ENCODE results near the gene FRMD8. TPM values are rescaled to one million over a fixed set of nuclear protein-coding genes. Genes with fewer than 3 reads are reported as not detected.
A peak's percentile ranks its signal among the peaks of the same experiment; 100 is the strongest.

The FRMD8 gene
- total RNA-seq, 4 donors from 2014 or later, result 11.5 to 51.7 (median 20.1) TPM

- peak in 1 of 2 donors; percentile 6 for ATAC-seq
- in situ Hi-C loops (cut with MboI; ENCODE audit: low sequenced_read_pairs in 4 of 4), result loop anchor here in 3 of 4 donors (5.0 to 10.0 kb wide), 5 partner anchors 35 to 95 kb away; partner anchors contain the start of gene SLC25A45 (in 1 of the 3)
Observed at GRCh38 chr11:65416841-65417701, 30.6 kb downstream of the FRMD8 start.

GRCh38 chr11:65417702-65418430 is 31.4 kb downstream of the FRMD8 start:
- H3K36me3 ChIP-seq, result peaks cover 0 to under 1% of the 10 kb centered on the region in 2 donors
- intact Hi-C loops (cut with DNase I; ENCODE audit: low total_unique reads) (loop anchor here (1.0 to 2.0 kb wide), 3 partner anchors 35 to 158 kb away; partner anchors contain the start of genes EHBP1L1 and SLC25A45), in situ Hi-C loops (cut with MboI; ENCODE audit: low sequenced_read_pairs in 4 of 4) (loop anchor here in 3 of 4 donors (5.0 to 10.0 kb wide), 5 partner anchors 36 to 94 kb away; partner anchors contain the start of gene SLC25A45 (in 1 of the 3))
- H3K4me1 ChIP-seq, result peaks cover 37 to 60% of the 10 kb centered on the region in 2 donors
- H3K27ac ChIP-seq, result peak overlapping the region; percentile 98 to 100 (median 100)
- DNase-seq (peak; percentile 72 to 88), ATAC-seq (peak; percentile 5 to 7)
- peak overlapping the region; percentile 46 to 92 (median 64) for H3K4me3 ChIP-seq
- H3K27me3 ChIP-seq, result no peaks in the 10 kb centered on the region
- H3K9me3 ChIP-seq, result no peaks in the 10 kb centered on the region
- TF ChIP-seq POLR2A (IDR thresholded peaks at IDR 0.05), result no peak
- no peak for TF ChIP-seq CTCF (IDR thresholded peaks at IDR 0.05 in 4 of 5, conservative IDR thresholded peaks at IDR 0.05 in 1 of 5)

More at GRCh38 chr11:65416841-65417701, 30.6 kb downstream of the FRMD8 start:
- no peaks in the 10 kb centered on the region for H3K9me3 ChIP-seq
- intact Hi-C loops (cut with DNase I; ENCODE audit: low total_unique reads), result loop anchor here (1.0 to 2.0 kb wide), 3 partner anchors 34 to 93 kb away; partner anchors contain the start of gene SLC25A45
- H3K27ac ChIP-seq, result peak overlapping the region; percentile 98 to 100 (median 100)
- no peak for TF ChIP-seq POLR2A (IDR thresholded peaks at IDR 0.05)
- no peak for TF ChIP-seq CTCF (IDR thresholded peaks at IDR 0.05 in 4 of 5, conservative IDR thresholded peaks at IDR 0.05 in 1 of 5)
- peak overlapping the region; percentile 46 to 92 (median 64) for H3K4me3 ChIP-seq
- H3K36me3 ChIP-seq, result no peaks in the 10 kb centered on the region
- DNase-seq, result peak; percentile 59 to 76
- H3K4me1 ChIP-seq, result peaks cover 37 to 65% of the 10 kb centered on the region in 2 donors
- H3K27me3 ChIP-seq, result no peaks in the 10 kb centered on the region

GRCh38 chr11:65418431-65418680 is 31.9 kb downstream of the FRMD8 start:
- intact Hi-C loops (cut with DNase I; ENCODE audit: low total_unique reads) (loop anchor here (1.0 kb wide), 1 partner anchor 158 kb away; the partner anchor contains the start of gene EHBP1L1), in situ Hi-C loops (cut with MboI; ENCODE audit: low sequenced_read_pairs in 4 of 4) (loop anchor here in 3 of 4 donors (5.0 to 10.0 kb wide), 5 partner anchors 36 to 94 kb away; partner anchors contain the start of gene SLC25A45 (in 1 of the 3))
- Histone ChIP-seq H3K36me3 (peaks cover 0 to 6% of the 10 kb centered on the region in 2 donors), H3K4me1 (peaks cover 37 to 60% of the 10 kb centered on the region in 2 donors), H3K4me3 (peak overlapping the region; percentile 46 to 92 (median 64)), H3K9me3 (no peaks in the 10 kb centered on the region), H3K27ac (peak overlapping the region; percentile 98 to 100 (median 100)), H3K27me3 (no peaks in the 10 kb centered on the region)
- peak in 1 of 2 donors; percentile 77 for DNase-seq
- ATAC-seq, result no peak
- TF ChIP-seq POLR2A (IDR thresholded peaks at IDR 0.05) (no peak), CTCF (IDR thresholded peaks at IDR 0.05 in 4 of 5, conservative IDR thresholded peaks at IDR 0.05 in 1 of 5) (no peak)

GRCh38 chr11:65418681-65419459 is 32.4 kb downstream of the FRMD8 start:
- intact Hi-C loops (cut with DNase I; ENCODE audit: low total_unique reads), result loop anchor here (1.0 kb wide), 1 partner anchor 157 kb away; the partner anchor contains the start of gene EHBP1L1
- no peaks in the 10 kb centered on the region for H3K27me3 ChIP-seq
- H3K9me3 ChIP-seq, result no peaks in the 10 kb centered on the region
- H3K36me3 ChIP-seq, result peaks cover 0 to 11% of the 10 kb centered on the region in 2 donors
- H3K4me3 ChIP-seq, result peak overlapping the region; percentile 55 to 92 (median 64)
- H3K4me1 ChIP-seq, result peaks cover 37 to 60% of the 10 kb centered on the region in 2 donors
- no peak for TF ChIP-seq POLR2A (IDR thresholded peaks at IDR 0.05)
- TF ChIP-seq CTCF (IDR thresholded peaks at IDR 0.05 in 4 of 5, conservative IDR thresholded peaks at IDR 0.05 in 1 of 5), result no peak
- peak overlapping the region; percentile 98 to 100 (median 100) for H3K27ac ChIP-seq
- in situ Hi-C loops (cut with MboI; ENCODE audit: low sequenced_read_pairs in 4 of 4), result loop anchor here in 3 of 4 donors (5.0 to 10.0 kb wide), 5 partner anchors 37 to 93 kb away; partner anchors contain the start of gene SLC25A45 (in 1 of the 3)
- ATAC-seq, result peak; percentile 23 to 35
- peak; percentile 97 to 99 for DNase-seq

Data from gastrocnemius medialis (tissue), 4 donors.